ENCODE measurements around the gene FAM50A.

DNA sequence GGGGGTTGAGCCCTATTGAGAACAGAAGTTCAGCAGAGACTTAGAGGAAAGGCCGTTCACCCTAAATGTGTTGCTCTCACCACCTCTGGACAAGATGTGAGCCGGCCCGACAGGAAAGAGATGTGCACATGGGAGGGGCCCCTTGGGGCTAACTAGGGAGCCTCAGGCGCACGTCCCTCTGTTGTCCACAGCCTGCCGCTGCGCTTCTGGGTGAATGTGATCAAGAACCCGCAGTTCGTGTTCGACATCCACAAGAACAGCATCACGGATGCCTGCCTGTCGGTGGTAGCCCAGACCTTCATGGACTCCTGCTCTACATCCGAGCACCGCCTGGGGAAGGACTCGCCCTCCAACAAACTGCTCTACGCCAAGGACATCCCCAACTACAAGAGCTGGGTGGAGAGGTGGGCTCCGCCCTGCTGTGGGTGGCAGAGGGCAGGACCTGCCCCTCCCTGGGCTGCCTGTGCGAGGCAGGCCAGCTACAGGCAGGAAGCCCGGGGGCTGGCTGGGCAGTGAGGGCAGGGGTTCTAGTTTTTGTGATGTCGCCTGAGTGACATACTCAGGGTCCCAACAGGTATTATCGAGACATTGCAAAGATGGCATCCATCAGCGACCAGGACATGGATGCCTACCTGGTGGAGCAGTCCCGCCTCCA, 27.1 kb downstream of the FAM50A start:
- TF ChIP-seq POLR2A (IDR thresholded peaks at IDR 0.05; ENCODE audit: low read depth, low read length) (no peak), POLR2AphosphoS5 (IDR thresholded peaks at IDR 0.05; ENCODE audit: low read depth, low read length) (no peak)
